ENCODE measurements around the gene TXNL4A.

GRCh38 chr18:79960921-79961526 is 27.3 kb downstream of the TXNL4A start:
- TF ChIP-seq CTCF (IDR thresholded peaks at IDR 0.05) = no peak
- TF ChIP-seq POLR2A (IDR thresholded peaks at IDR 0.05) = no peak
